Activated CD4-positive, alpha-beta T cell treated with anti-CD3 and anti-CD28 coated beads, Interleukin-2, amount 50 U/mL, for 16 hours (primary cell): ENCODE measurements around the gene CLSTN2.

Source experiments
- DNase-seq: peaks from one replicate; pipeline ENCODE4 v3.0.0-alpha.2; 2020

Gene CLSTN2

GRCh38 chr3:139935016-139935865 is at the start of gene CLSTN2:
CLSTN2 (plus strand) TSS chr3:139935185.
- DNase-seq: peak; percentile 40

GRCh38 chr3:139887431-139887830 is 47.6 kb upstream of the CLSTN2 start:
- no peak for DNase-seq

- DNase-seq: no peak
Observed at GRCh38 chr3:139888561-139889140, 46.3 kb upstream of the CLSTN2 start.

GRCh38 chr3:139893267-139893962 is 41.6 kb upstream of the CLSTN2 start:
- DNase-seq: no peak

GRCh38 chr3:139893963-139894642 is 40.9 kb upstream of the CLSTN2 start:
- no peak for DNase-seq

GRCh38 chr3:139894643-139894989 is 40.4 kb upstream of the CLSTN2 start:
- no peak for DNase-seq

GRCh38 chr3:139897759-139898158 is 37.2 kb upstream of the CLSTN2 start:
- no peak for DNase-seq

GRCh38 chr3:139906418-139906817 is 28.6 kb upstream of the CLSTN2 start:
- DNase-seq: peak; percentile 3

- no peak for DNase-seq
Observed at GRCh38 chr3:139909811-139910210, 25.2 kb upstream of the CLSTN2 start.

GRCh38 chr3:139916271-139916670 is 18.7 kb upstream of the CLSTN2 start:
- no peak for DNase-seq

GRCh38 chr3:139917226-139917785 is 17.7 kb upstream of the CLSTN2 start:
- DNase-seq: no peak

- no peak for DNase-seq
Observed at GRCh38 chr3:139928708-139929505, 6.1 kb upstream of the CLSTN2 start.

GRCh38 chr3:139930211-139930610 is 4.8 kb upstream of the CLSTN2 start:
- no peak for DNase-seq

- no peak for DNase-seq
Observed at GRCh38 chr3:139933766-139934165, 1.2 kb upstream of the CLSTN2 start.

- DNase-seq: peak; percentile 4
Observed at GRCh38 chr3:139934613-139935015, 371 bp upstream of the CLSTN2 start.

- DNase-seq: no peak
Observed at GRCh38 chr3:139935866-139936817, 1.2 kb downstream of the CLSTN2 start.

GRCh38 chr3:139937674-139938279 is 2.8 kb downstream of the CLSTN2 start:
- DNase-seq: peak; percentile 24

GRCh38 chr3:139939681-139940190 is 4.8 kb downstream of the CLSTN2 start:
- no peak for DNase-seq

- DNase-seq: no peak
Observed at GRCh38 chr3:139940622-139941021, 5.6 kb downstream of the CLSTN2 start.

GRCh38 chr3:139941580-139941979 is 6.6 kb downstream of the CLSTN2 start:
- no peak for DNase-seq
